GM23338 (cell line): ENCODE data around the gene UGCG. TPM values are rescaled to one million over a fixed set of nuclear protein-coding genes. Genes with fewer than 3 reads are reported as not detected.

Source experiments
- ATAC-seq: fragments of 200-7000 bp; cut with Tn5 transposase; 3 replicates; pipeline ENCODE4 v1.9.1; 2020
- DNase-seq: peaks from one replicate; pipeline ENCODE4 v3.0.0-alpha.2; 2015; ENCODE audit warnings: low spot score
- H2AFZ ChIP-seq: fragments of 200-600 bp; sonication (generic); 2 replicates; pipeline ENCODE4 v1.8.0; 2016; ENCODE audit warnings: antibody characterized with exemption, mild to moderate bottlenecking, moderate library complexity
- H3F3A ChIP-seq: fragments of 200-600 bp; sonication (generic); replicated peaks from 2 replicates; pipeline ENCODE4 v1.8.0; 2017; ENCODE audit warnings: antibody characterized with exemption, mixed run types, low read depth
- H3K27ac ChIP-seq: fragments of 200-600 bp; sonication (generic); 2 replicates; pipeline ENCODE4 v1.6.1; 2016; ENCODE audit warnings: low read depth
- H3K27me3 ChIP-seq: fragments of 200-600 bp; sonication (generic); 2 replicates; pipeline ENCODE4 v1.8.0; 2016; ENCODE audit warnings: mild to moderate bottlenecking, mixed run types, moderate library complexity; ENCODE audit not compliant: insufficient read depth
- H3K36me3 ChIP-seq: fragments of 200-600 bp; sonication (generic); 2 replicates; pipeline ENCODE4 v1.8.0; 2016; ENCODE audit warnings: mild to moderate bottlenecking; ENCODE audit not compliant: insufficient read depth
- H3K4me1 ChIP-seq: fragments of 200-600 bp; sonication (generic); 2 replicates; pipeline ENCODE4 v1.8.0; 2016; ENCODE audit warnings: mild to moderate bottlenecking, moderate library complexity; ENCODE audit not compliant: insufficient read depth
- H3K4me2 ChIP-seq: fragments of 200-600 bp; sonication (generic); 2 replicates; pipeline ENCODE4 v1.7.1; 2017; ENCODE audit warnings: mixed run types
- H3K4me3 ChIP-seq: fragments of 200-600 bp; sonication (generic); 2 replicates; pipeline ENCODE4 v1.6.1; 2016; ENCODE audit warnings: mixed run types
- H3K79me2 ChIP-seq: fragments of 200-600 bp; sonication (generic); replicated peaks from 2 replicates; pipeline ENCODE4 v1.8.0; 2017; ENCODE audit warnings: mild to moderate bottlenecking; ENCODE audit not compliant: insufficient read depth
- H3K9me2 ChIP-seq: fragments of 200-600 bp; sonication (generic); 2 replicates; pipeline ENCODE4 v1.8.0; 2017; ENCODE audit not compliant: insufficient read depth
- H4K20me1 ChIP-seq: fragments of 200-600 bp; sonication (generic); replicated peaks from 2 replicates; pipeline ENCODE4 v1.8.0; 2017; ENCODE audit warnings: mild to moderate bottlenecking; ENCODE audit not compliant: insufficient read depth
- H3K27ac Mint-ChIP-seq: 2 replicates; pipeline ENCODE4 v1.8.0; 2020; ENCODE audit warnings: inconsistent platforms, mild to moderate bottlenecking, moderate library complexity, mixed read lengths
- H3K27me3 Mint-ChIP-seq: 3 replicates; pipeline ENCODE4 v1.8.0; 2022; ENCODE audit warnings: low read depth, mild to moderate bottlenecking, moderate library complexity, mixed read lengths, inconsistent platforms; ENCODE audit not compliant: insufficient read depth, poor library complexity
- H3K36me3 Mint-ChIP-seq: 3 replicates; pipeline ENCODE4 v1.8.0; 2021; ENCODE audit warnings: low read depth, mild to moderate bottlenecking, inconsistent platforms, moderate library complexity, mixed read lengths
- H3K4me1 Mint-ChIP-seq: 3 replicates; pipeline ENCODE4 v1.8.0; 2020; ENCODE audit warnings: mild to moderate bottlenecking, inconsistent platforms, mixed read lengths
- H3K4me3 Mint-ChIP-seq: 3 replicates; pipeline ENCODE4 v1.8.0; 2021; ENCODE audit warnings: moderate library complexity, mild to moderate bottlenecking, inconsistent platforms, mixed read lengths
- H3K9me3 Mint-ChIP-seq: 3 replicates; pipeline ENCODE4 v1.8.0; 2020; ENCODE audit warnings: moderate library complexity, mild to moderate bottlenecking, inconsistent platforms, mixed read lengths
- CREB1 ChIP-seq: fragments of 250-450 bp; sonication (Bioruptor Pico); IDR thresholded peaks from 2 replicates; pipeline ENCODE4 v1.5.0; 2020; ENCODE audit warnings: low read depth, mild to moderate bottlenecking, moderate library complexity
- EZH2 ChIP-seq: fragments of 200-600 bp; sonication (generic); IDR thresholded peaks from one replicate; pipeline ENCODE4 v1.8.0; 2017; ENCODE audit warnings: antibody characterized with exemption, mild to moderate bottlenecking, low read depth; ENCODE audit not compliant: unreplicated experiment
- JUNB ChIP-seq: IDR thresholded peaks from one replicate; pipeline ENCODE4 v1.6.1; 2016; ENCODE audit warnings: antibody characterized with exemption; ENCODE audit not compliant: unreplicated experiment
- NANOG ChIP-seq: IDR thresholded peaks from 2 replicates; pipeline ENCODE4 v1.6.1; 2016; ENCODE audit warnings: antibody characterized with exemption, borderline replicate concordance
- POLR2AphosphoS5 ChIP-seq: IDR thresholded peaks from 2 replicates; pipeline ENCODE4 v1.6.1; 2016; ENCODE audit warnings: antibody characterized with exemption, low read depth
- STAT1 ChIP-seq: IDR thresholded peaks from one replicate; pipeline ENCODE4 v1.6.1; 2016; ENCODE audit warnings: antibody characterized with exemption; ENCODE audit not compliant: unreplicated experiment
- ZNF331 ChIP-seq: fragments of 250-450 bp; sonication (Bioruptor Pico); IDR thresholded peaks from 2 replicates; pipeline ENCODE4 v1.5.0; 2020; ENCODE audit warnings: low read depth, mild to moderate bottlenecking, moderate library complexity
- polyA plus RNA-seq: library from polyadenylated mRNA; unstranded; fragments of >200 nt; fragmentation: Nextera tagmentation; extraction: Ambion mirVana; gene quantifications from 2 replicates; pipeline ENCODE4 v1.2.1, GENCODE V29; 2016
- total RNA-seq: library from RNA; depleted of rRNA; stranded (reverse); fragments of >200 nt; shearing (Covaris generic); gene quantifications from 2 replicates; pipeline ENCODE4 v1.2.3, GENCODE V29; 2014
- TF ChIP-seq, protein P1 (sequence below): fragments of 250-450 bp; sonication (Bioruptor Pico); IDR thresholded peaks from 2 replicates; pipeline ENCODE4 v1.5.0; 2020; ENCODE audit warnings: mild to moderate bottlenecking, moderate library complexity
- TF ChIP-seq, protein P2 (sequence below), 2 experiments: fragments of 200-600 bp in 1 of 2; sonication (generic) in 1 of 2; conservative IDR thresholded peaks; 2 replicates each; pipeline versions ENCODE4 v1.5.1 to v1.6.1; 2016 to 2017; ENCODE audit warnings: antibody characterized with exemption in 2 of 2, low read depth in 2 of 2, mild to moderate bottlenecking in 2 of 2, moderate library complexity in 1 of 2

UGCG gene
- total and polyA plus RNA-seq, 2 experiments from 2014 or later, result 30.4 to 44.9 TPM

DNA sequence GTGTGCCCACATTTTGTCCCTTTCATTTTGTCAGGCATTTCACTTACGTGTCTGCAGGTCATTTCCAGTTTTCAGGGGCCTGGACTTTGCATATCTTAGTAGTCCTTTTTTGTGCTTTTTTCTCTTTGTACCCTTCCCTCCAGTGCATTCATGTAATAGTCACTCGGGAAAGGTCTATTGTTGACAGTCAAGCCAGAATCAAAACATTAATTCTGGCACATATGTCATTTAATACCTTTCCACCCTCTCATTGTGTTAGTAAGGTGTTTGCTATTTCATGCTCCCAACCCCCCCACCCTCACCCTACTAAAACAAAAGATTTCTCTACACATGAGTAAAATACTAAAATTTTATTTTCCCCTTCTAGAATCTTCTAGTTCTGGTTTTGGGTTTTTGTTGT is 42.7 kb downstream of the UGCG start:
- H3K4me2 ChIP-seq, result no peak overlapping the region

DNA sequence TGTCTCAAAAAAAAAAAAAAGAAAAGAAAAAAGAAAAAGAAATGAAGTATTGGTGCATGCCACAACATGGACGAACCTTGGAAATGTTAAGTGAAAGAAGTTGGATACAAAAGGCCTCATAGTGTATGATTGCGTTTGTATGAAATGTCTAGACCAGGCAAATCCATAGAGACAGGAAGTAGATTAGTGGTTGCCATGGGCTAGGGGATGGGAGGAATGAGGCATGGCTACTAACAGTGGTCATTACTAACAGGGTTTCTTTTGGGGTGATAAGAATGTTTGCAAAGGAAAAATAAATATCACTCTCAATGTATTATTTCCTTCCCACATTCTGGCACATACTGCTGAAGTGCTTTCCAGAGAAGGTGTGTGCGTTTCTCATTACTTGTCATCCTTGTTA is 44.1 kb downstream of the UGCG start:
- TF ChIP-seq EZH2, result no peak
- TF ChIP-seq POLR2AphosphoS5, result no peak
- no peak for TF ChIP-seq ZNF331
- TF ChIP-seq STAT1, result no peak
- TF ChIP-seq, protein P1, sequence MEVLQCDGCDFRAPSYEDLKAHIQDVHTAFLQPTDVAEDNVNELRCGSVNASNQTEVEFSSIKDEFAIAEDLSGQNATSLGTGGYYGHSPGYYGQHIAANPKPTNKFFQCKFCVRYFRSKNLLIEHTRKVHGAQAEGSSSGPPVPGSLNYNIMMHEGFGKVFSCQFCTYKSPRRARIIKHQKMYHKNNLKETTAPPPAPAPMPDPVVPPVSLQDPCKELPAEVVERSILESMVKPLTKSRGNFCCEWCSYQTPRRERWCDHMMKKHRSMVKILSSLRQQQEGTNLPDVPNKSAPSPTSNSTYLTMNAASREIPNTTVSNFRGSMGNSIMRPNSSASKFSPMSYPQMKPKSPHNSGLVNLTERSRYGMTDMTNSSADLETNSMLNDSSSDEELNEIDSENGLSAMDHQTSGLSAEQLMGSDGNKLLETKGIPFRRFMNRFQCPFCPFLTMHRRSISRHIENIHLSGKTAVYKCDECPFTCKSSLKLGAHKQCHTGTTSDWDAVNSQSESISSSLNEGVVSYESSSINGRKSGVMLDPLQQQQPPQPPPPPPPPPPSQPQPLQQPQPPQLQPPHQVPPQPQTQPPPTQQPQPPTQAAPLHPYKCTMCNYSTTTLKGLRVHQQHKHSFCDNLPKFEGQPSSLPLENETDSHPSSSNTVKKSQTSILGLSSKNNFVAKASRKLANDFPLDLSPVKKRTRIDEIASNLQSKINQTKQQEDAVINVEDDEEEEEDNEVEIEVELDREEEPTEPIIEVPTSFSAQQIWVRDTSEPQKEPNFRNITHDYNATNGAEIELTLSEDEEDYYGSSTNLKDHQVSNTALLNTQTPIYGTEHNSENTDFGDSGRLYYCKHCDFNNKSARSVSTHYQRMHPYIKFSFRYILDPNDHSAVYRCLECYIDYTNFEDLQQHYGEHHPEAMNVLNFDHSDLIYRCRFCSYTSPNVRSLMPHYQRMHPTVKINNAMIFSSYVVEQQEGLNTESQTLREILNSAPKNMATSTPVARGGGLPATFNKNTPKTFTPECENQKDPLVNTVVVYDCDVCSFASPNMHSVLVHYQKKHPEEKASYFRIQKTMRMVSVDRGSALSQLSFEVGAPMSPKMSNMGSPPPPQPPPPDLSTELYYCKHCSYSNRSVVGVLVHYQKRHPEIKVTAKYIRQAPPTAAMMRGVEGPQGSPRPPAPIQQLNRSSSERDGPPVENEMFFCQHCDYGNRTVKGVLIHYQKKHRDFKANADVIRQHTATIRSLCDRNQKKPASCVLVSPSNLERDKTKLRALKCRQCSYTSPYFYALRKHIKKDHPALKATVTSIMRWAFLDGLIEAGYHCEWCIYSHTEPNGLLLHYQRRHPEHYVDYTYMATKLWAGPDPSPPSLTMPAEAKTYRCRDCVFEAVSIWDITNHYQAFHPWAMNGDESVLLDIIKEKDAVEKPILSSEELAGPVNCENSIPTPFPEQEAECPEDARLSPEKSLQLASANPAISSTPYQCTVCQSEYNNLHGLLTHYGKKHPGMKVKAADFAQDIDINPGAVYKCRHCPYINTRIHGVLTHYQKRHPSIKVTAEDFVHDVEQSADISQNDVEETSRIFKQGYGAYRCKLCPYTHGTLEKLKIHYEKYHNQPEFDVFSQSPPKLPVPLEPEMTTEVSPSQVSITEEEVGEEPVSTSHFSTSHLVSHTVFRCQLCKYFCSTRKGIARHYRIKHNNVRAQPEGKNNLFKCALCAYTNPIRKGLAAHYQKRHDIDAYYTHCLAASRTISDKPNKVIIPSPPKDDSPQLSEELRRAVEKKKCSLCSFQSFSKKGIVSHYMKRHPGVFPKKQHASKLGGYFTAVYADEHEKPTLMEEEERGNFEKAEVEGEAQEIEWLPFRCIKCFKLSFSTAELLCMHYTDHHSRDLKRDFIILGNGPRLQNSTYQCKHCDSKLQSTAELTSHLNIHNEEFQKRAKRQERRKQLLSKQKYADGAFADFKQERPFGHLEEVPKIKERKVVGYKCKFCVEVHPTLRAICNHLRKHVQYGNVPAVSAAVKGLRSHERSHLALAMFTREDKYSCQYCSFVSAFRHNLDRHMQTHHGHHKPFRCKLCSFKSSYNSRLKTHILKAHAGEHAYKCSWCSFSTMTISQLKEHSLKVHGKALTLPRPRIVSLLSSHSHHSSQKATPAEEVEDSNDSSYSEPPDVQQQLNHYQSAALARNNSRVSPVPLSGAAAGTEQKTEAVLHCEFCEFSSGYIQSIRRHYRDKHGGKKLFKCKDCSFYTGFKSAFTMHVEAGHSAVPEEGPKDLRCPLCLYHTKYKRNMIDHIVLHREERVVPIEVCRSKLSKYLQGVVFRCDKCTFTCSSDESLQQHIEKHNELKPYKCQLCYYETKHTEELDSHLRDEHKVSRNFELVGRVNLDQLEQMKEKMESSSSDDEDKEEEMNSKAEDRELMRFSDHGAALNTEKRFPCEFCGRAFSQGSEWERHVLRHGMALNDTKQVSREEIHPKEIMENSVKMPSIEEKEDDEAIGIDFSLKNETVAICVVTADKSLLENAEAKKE (CRISPR knock-in tag), result no peak
- no peak for TF ChIP-seq NANOG
- TF ChIP-seq, protein P2, sequence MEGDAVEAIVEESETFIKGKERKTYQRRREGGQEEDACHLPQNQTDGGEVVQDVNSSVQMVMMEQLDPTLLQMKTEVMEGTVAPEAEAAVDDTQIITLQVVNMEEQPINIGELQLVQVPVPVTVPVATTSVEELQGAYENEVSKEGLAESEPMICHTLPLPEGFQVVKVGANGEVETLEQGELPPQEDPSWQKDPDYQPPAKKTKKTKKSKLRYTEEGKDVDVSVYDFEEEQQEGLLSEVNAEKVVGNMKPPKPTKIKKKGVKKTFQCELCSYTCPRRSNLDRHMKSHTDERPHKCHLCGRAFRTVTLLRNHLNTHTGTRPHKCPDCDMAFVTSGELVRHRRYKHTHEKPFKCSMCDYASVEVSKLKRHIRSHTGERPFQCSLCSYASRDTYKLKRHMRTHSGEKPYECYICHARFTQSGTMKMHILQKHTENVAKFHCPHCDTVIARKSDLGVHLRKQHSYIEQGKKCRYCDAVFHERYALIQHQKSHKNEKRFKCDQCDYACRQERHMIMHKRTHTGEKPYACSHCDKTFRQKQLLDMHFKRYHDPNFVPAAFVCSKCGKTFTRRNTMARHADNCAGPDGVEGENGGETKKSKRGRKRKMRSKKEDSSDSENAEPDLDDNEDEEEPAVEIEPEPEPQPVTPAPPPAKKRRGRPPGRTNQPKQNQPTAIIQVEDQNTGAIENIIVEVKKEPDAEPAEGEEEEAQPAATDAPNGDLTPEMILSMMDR (conservative IDR thresholded peaks at IDR 0.05; ENCODE audit: low read depth in 2 of 2), result no peak
- no peak for TF ChIP-seq JUNB
- H3K36me3 Mint-ChIP-seq, result no peaks in the 10 kb centered on the region
- H3K4me3 Mint-ChIP-seq, result no peak overlapping the region
- Histone ChIP-seq H3F3A (no peaks in the 10 kb centered on the region), H3K4me2 (no peak overlapping the region), H3K9me2 (no peaks in the 10 kb centered on the region), H3K4me1 (no peaks in the 10 kb centered on the region), H3K36me3 (no peaks in the 10 kb centered on the region), H3K4me3 (no peak overlapping the region), H3K79me2 (no peaks in the 10 kb centered on the region), H4K20me1 (no peaks in the 10 kb centered on the region), H3K27ac (no peak overlapping the region), H3K27me3 (no peaks in the 10 kb centered on the region), H2AFZ (no peak overlapping the region)
- no peak overlapping the region for H3K27ac Mint-ChIP-seq
- peaks cover 6% of the 10 kb centered on the region for H3K27me3 Mint-ChIP-seq
- no peaks in the 10 kb centered on the region for H3K9me3 Mint-ChIP-seq
- peaks cover 10% of the 10 kb centered on the region; the same call in 2 of the 3 replicates for H3K4me1 Mint-ChIP-seq
- no peak for ATAC-seq
- DNase-seq, result no peak

More for the DNA sequence above, 42.7 kb downstream of the UGCG start:
- H3K27ac ChIP-seq, result no peak overlapping the region
- no peaks in the 10 kb centered on the region for H3F3A ChIP-seq
- H2AFZ ChIP-seq, result no peak overlapping the region
- Mint-ChIP-seq H3K36me3 (no peaks in the 10 kb centered on the region), H3K4me1 (peaks cover 10% of the 10 kb centered on the region; the same call in 2 of the 3 replicates), H3K4me3 (no peak overlapping the region), H3K27ac (no peak overlapping the region), H3K27me3 (peaks cover 6% of the 10 kb centered on the region), H3K9me3 (no peaks in the 10 kb centered on the region)
- H3K36me3 ChIP-seq, result no peaks in the 10 kb centered on the region
- no peaks in the 10 kb centered on the region for H3K27me3 ChIP-seq
- no peaks in the 10 kb centered on the region for H3K79me2 ChIP-seq
- DNase-seq (no peak), ATAC-seq (no peak)
- TF ChIP-seq JUNB, result no peak
- TF ChIP-seq CREB1 (CRISPR knock-in tag), result no peak
- TF ChIP-seq POLR2AphosphoS5, result no peak
- H3K9me2 ChIP-seq, result no peaks in the 10 kb centered on the region
- no peaks in the 10 kb centered on the region for H4K20me1 ChIP-seq
- no peaks in the 10 kb centered on the region for H3K4me1 ChIP-seq
- H3K4me3 ChIP-seq, result no peak overlapping the region
